ENCODE results near the gene SUSD2.

DNA sequence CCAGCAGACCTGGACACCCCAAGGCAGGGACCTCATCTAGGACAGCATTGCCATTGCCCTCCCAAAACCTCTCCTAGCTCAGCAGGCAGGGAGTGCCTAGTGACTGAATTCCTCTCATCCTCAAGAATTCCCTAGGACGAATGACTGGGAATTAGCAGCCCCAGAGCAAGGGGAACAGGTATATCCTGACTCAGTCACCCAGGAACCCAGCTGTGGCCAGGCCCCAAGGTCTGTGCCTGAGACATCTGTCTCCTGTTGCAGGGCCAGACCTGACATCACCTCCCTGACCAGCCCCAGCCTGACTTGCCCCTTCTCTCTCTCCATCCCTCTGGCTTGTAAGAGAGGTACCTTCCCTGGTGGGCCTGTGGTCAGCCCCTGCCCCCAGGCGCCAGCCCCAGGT lies 39.0 kb upstream of the SUSD2 start:
- TF ChIP-seq, protein P1, sequence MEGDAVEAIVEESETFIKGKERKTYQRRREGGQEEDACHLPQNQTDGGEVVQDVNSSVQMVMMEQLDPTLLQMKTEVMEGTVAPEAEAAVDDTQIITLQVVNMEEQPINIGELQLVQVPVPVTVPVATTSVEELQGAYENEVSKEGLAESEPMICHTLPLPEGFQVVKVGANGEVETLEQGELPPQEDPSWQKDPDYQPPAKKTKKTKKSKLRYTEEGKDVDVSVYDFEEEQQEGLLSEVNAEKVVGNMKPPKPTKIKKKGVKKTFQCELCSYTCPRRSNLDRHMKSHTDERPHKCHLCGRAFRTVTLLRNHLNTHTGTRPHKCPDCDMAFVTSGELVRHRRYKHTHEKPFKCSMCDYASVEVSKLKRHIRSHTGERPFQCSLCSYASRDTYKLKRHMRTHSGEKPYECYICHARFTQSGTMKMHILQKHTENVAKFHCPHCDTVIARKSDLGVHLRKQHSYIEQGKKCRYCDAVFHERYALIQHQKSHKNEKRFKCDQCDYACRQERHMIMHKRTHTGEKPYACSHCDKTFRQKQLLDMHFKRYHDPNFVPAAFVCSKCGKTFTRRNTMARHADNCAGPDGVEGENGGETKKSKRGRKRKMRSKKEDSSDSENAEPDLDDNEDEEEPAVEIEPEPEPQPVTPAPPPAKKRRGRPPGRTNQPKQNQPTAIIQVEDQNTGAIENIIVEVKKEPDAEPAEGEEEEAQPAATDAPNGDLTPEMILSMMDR (IDR thresholded peaks at IDR 0.05; ENCODE audit: low read depth, low read length, poor library complexity, severe bottlenecking) = no peak
- no peak for TF ChIP-seq EZH2phosphoT487 (IDR thresholded peaks at IDR 0.05; ENCODE audit: borderline replicate concordance, low read length)
